Kidney epithelial cell (primary cell): ENCODE results near the gene CD19. TPM values are rescaled to one million over a fixed set of nuclear protein-coding genes. Genes with fewer than 3 reads are reported as not detected.

Experiments
- DNase-seq: peaks from one replicate; pipeline ENCODE4 v3.0.0-alpha.2; 2010; ENCODE audit warnings: low read depth
- H3K27me3 ChIP-seq: 2 replicates; pipeline ENCODE4 v1.6.0; 2011; ENCODE audit warnings: low read length; ENCODE audit not compliant: control insufficient read depth, insufficient read depth
- H3K36me3 ChIP-seq: 2 replicates; pipeline ENCODE4 v1.5.1; 2011; ENCODE audit warnings: low read length; ENCODE audit not compliant: control insufficient read depth, insufficient read depth
- H3K4me3 ChIP-seq: 2 replicates; pipeline ENCODE4 v1.5.1; 2011; ENCODE audit warnings: low read depth, mild to moderate bottlenecking, control low read depth, low read length
- total RNA-seq: library from RNA; depleted of rRNA; stranded (reverse); fragments of >200 nt; gene quantifications from 2 replicates; pipeline ENCODE4 v1.2.3, GENCODE V29; 2015
- TF ChIP-seq, protein P1 (sequence below): IDR thresholded peaks from 2 replicates; pipeline ENCODE4 v1.5.1; 2011; ENCODE audit warnings: mild to moderate bottlenecking, moderate library complexity, low read length, control low read depth, inconsistent platforms; ENCODE audit not compliant: insufficient read depth, poor library complexity, severe bottlenecking

CD19 gene
- total RNA-seq, 1 donor from 2014 or later = not detected

DNA sequence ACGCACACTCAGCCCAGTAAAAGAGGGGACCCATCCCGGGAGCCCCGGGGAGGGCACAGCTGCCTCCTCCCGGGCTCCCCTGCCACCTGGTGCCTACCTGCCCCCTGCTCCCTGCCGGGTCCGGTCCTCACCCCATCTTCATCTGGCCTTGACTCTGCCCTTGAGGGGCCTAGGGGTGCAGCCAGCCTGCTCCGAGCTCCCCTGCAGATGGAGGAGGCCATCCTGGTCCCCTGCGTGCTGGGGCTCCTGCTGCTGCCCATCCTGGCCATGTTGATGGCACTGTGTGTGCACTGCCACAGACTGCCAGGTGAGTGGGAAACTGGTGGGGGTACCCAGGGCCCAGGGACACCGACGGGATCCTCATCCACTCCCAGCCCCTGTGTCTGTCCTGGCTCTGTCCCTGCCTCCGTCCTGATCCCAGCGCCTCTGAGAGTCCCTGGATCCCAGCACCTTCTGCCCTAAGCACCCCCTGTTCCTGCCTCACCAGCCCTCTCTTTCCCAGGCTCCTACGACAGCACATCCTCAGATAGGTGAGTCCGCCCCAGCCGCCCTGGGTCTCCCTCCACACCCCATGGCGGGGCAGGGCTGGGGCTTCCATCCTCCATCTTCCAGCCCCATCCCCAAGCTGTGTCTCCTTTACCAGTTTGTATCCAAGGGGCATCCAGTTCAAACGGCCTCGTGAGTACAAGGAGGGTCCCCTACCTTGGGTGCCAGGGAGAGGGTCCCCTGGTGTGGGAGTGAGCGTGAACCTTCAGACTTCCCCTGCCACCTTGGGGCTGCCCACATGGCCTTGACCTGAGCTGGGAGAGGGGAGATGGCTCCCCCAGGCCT, 53.7 kb downstream of the CD19 start:
- Histone ChIP-seq H3K4me3 (no peak overlapping the region), H3K36me3 (peaks cover 10% of the 10 kb centered on the region), H3K27me3 (no peaks in the 10 kb centered on the region)
- TF ChIP-seq, protein P1, sequence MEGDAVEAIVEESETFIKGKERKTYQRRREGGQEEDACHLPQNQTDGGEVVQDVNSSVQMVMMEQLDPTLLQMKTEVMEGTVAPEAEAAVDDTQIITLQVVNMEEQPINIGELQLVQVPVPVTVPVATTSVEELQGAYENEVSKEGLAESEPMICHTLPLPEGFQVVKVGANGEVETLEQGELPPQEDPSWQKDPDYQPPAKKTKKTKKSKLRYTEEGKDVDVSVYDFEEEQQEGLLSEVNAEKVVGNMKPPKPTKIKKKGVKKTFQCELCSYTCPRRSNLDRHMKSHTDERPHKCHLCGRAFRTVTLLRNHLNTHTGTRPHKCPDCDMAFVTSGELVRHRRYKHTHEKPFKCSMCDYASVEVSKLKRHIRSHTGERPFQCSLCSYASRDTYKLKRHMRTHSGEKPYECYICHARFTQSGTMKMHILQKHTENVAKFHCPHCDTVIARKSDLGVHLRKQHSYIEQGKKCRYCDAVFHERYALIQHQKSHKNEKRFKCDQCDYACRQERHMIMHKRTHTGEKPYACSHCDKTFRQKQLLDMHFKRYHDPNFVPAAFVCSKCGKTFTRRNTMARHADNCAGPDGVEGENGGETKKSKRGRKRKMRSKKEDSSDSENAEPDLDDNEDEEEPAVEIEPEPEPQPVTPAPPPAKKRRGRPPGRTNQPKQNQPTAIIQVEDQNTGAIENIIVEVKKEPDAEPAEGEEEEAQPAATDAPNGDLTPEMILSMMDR = no peak
- DNase-seq = no peak

DNA sequence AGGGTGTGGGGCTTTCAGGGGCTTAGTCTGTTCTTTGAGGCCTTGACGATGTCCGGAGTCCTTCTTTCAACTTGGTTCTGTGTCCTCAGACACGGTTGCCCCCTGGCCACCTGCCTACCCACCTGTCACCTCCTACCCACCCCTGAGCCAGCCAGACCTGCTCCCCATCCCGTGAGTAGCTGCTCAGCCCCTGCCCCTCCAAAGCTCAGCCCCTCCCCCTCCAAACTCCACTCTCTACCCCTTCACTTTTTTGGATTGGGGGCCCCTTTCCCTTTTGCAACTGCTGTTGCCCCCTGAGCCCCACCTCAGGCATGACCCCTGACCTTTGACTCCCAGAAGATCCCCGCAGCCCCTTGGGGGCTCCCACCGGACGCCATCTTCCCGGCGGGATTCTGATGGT, 54.3 kb downstream of the CD19 start:
- TF ChIP-seq, protein P1 = no peak
- Histone ChIP-seq H3K36me3 (peaks cover 10% of the 10 kb centered on the region), H3K4me3 (no peak overlapping the region), H3K27me3 (no peaks in the 10 kb centered on the region)
- no peak for DNase-seq

DNA sequence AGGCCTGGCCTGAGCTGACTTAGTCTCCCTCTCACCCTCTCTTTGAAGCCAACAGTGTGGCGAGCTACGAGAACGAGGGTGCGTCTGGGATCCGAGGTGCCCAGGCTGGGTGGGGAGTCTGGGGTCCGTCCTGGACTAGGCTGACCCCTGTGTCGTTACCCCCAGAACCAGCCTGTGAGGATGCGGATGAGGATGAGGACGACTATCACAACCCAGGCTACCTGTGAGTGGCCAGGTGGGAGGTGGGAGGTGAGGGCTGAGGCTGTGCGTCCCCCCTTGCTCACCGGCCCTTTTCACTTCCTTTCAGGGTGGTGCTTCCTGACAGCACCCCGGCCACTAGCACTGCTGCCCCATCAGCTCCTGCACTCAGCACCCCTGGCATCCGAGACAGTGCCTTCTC, 54.7 kb downstream of the CD19 start:
- TF ChIP-seq, protein P1 = no peak
- DNase-seq = no peak
- Histone ChIP-seq H3K36me3 (peaks cover 9% of the 10 kb centered on the region), H3K27me3 (no peaks in the 10 kb centered on the region), H3K4me3 (no peak overlapping the region)

DNA sequence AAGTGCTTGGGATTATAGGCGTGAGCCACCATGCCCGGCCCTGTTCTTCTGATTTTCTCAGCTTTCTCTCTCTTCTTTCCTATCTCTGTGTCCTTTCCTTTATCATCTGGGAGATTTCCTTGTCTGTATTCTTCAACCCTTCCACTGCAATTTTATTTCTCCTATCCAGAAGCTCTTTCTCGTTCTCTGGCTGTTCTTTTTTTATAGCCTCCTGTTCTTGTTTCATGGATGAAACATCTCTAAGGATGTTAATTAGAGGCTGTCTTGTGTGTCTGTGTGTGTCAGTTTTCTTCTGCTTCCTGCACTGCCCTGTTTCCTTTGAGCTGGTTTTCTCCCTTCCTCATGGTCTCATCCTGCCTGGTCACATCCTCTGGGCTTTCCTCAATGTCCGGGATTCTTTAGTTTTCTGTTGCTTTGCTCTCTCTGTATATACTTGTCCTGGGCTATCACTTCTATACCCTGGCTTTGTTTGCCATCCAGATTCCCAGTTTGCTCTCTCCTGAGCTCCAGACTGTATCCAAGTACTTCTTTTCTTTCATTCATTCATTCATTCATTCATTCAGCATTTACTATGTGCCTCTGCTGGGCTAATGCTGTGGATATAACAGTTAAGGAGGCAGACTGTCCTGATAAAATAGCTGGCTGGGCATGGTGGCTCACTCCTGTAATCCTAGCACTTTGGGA, 55.5 kb downstream of the CD19 start:
- peaks cover 6% of the 10 kb centered on the region for H3K36me3 ChIP-seq
- no peak for DNase-seq
- TF ChIP-seq, protein P1 = no peak
- H3K27me3 ChIP-seq = no peaks in the 10 kb centered on the region
- no peak overlapping the region for H3K4me3 ChIP-seq

Other genes starting within 250 kb of the CD19 start
- 322 and 386 TPM in 2 replicates for gene EIF3C, start 220.5 kb upstream of the CD19 start, total RNA-seq
- gene NPIPB9, start 180.2 kb upstream of the CD19 start, total RNA-seq = 0.68 and 2.7 TPM in 2 replicates
- 150 and 197 TPM in 2 replicates for gene ATXN2L, start 109.0 kb upstream of the CD19 start, total RNA-seq
- 169 and 185 TPM in 2 replicates for gene TUFM, start 85.6 kb upstream of the CD19 start, total RNA-seq
- gene SH2B1, start 68.1 kb upstream of the CD19 start, total RNA-seq = 26.8 and 29.1 TPM in 2 replicates
- gene ATP2A1, start 53.5 kb upstream of the CD19 start, total RNA-seq = 0.17 and 0.48 TPM in 2 replicates
- gene RABEP2, start 6.7 kb upstream of the CD19 start, total RNA-seq = 38.3 and 44.6 TPM in 2 replicates
- 18.4 and 20.8 TPM in 2 replicates for gene NFATC2IP, start 19.0 kb downstream of the CD19 start, total RNA-seq
- 77.2 and 115 TPM in 2 replicates for gene SPNS1, start 42.8 kb downstream of the CD19 start, total RNA-seq
- 2.9 and 8.6 TPM in 2 replicates for gene LAT, start 53.1 kb downstream of the CD19 start, total RNA-seq